ENCODE results near the gene PRKAG2.

DNA sequence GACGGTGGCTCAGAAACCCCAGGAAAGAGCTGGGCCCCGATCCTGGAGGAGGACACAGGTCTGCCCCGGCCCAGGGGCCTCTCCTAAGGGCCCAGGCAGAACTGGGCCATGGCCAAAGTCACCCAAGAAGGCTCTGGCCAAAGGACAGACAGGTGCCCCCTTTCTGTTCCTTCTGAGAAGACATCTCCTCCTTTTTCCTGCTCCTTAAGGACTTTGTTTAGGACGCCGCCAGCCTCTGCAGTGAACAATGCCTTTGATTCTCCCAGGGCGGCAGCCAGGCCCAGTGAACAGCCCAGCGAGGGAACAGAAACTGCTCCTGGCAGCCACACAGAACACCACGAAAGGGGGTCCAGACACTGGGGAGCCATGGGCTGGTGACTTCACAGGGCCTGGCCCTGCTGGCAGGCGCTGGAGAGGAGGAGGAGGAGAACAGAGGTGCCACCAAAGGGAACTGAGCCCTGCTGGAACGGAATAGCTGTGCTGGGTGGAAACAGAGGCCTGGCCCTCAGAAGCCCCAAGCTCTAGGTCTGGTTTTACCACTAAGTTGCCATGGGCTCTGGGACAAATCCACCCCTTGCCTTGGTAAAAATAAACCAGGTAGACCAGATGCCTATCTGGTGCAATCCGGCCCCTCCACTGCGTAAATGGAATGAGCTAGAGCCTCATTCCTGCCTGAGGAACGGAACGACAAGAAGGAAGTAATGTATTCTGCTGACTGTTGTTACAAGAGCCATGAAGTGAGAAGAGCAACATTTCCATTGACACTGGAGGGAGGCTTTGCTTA, 193.9 kb downstream of the PRKAG2 start:
- TF ChIP-seq, protein P1, sequence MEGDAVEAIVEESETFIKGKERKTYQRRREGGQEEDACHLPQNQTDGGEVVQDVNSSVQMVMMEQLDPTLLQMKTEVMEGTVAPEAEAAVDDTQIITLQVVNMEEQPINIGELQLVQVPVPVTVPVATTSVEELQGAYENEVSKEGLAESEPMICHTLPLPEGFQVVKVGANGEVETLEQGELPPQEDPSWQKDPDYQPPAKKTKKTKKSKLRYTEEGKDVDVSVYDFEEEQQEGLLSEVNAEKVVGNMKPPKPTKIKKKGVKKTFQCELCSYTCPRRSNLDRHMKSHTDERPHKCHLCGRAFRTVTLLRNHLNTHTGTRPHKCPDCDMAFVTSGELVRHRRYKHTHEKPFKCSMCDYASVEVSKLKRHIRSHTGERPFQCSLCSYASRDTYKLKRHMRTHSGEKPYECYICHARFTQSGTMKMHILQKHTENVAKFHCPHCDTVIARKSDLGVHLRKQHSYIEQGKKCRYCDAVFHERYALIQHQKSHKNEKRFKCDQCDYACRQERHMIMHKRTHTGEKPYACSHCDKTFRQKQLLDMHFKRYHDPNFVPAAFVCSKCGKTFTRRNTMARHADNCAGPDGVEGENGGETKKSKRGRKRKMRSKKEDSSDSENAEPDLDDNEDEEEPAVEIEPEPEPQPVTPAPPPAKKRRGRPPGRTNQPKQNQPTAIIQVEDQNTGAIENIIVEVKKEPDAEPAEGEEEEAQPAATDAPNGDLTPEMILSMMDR (IDR thresholded peaks at IDR 0.05; ENCODE audit: low read depth, low read length, poor library complexity, severe bottlenecking) = no peak
- TF ChIP-seq EZH2phosphoT487 (IDR thresholded peaks at IDR 0.05; ENCODE audit: borderline replicate concordance, low read length) = no peak

Data from DOHH2 (cell line).